PC-3 (cell line): ENCODE data around the gene FAM118B. TPM values are rescaled to one million over a fixed set of nuclear protein-coding genes. Genes with fewer than 3 reads are reported as not detected.

Experiments used
- ATAC-seq: fragments of 200-7000 bp; cut with Tn5 transposase; 2 replicates; pipeline ENCODE4 v1.9.1; 2020; ENCODE audit warnings: mild to moderate bottlenecking, moderate library complexity
- BruUV-seq: library from RNA; stranded (reverse); fragments of 400-500 nt; replicated peaks from 2 replicates; lab custom pipeline; 2021; lab: Mats Ljungman, UMichigan
- CTCF ChIA-PET: fragments of 300-600 bp; sonication (Branson Sonifier 250); formaldehyde crosslinking; loops from one replicate; lab custom pipeline; 2022; ENCODE audit warnings: antibody characterized with exemption; lab: Charles Lee
- POLR2A ChIA-PET: fragments of 300-600 bp; sonication (Branson Sonifier 250); formaldehyde crosslinking; loops from one replicate; lab custom pipeline; 2022; ENCODE audit warnings: antibody characterized with exemption; ENCODE audit not compliant: unreplicated experiment; lab: Charles Lee
- DNase-seq: peaks from one replicate; pipeline ENCODE4 v3.0.0-alpha.2; 2015
- H2AFZ ChIP-seq: fragments of 300-600 bp; sonication (generic); 2 replicates; pipeline ENCODE4 v1.6.0; 2016; ENCODE audit warnings: antibody characterized with exemption, low read length
- H3F3A ChIP-seq: fragments of 300-600 bp; sonication (generic); one replicate; pipeline ENCODE4 v1.6.0; 2017; ENCODE audit warnings: antibody characterized with exemption, low read length, control low read depth, mild to moderate bottlenecking; ENCODE audit not compliant: unreplicated experiment
- H3K27ac ChIP-seq: fragments of 300-600 bp; sonication (generic); 2 replicates; pipeline ENCODE4 v1.5.1; 2016; ENCODE audit warnings: mild to moderate bottlenecking, low read length
- H3K27me3 ChIP-seq: fragments of 300-600 bp; sonication (generic); 2 replicates; pipeline ENCODE4 v1.6.1; 2016; ENCODE audit warnings: low read length, mixed read lengths
- H3K36me3 ChIP-seq: fragments of 300-600 bp; sonication (generic); 2 replicates; pipeline ENCODE4 v1.6.1; 2016; ENCODE audit warnings: low read depth, mixed run types, low read length, mixed read lengths
- H3K4me1 ChIP-seq: fragments of 300-600 bp; sonication (generic); 2 replicates; pipeline ENCODE4 v1.5.1; 2016; ENCODE audit warnings: low read length; ENCODE audit not compliant: insufficient read depth
- H3K4me2 ChIP-seq: fragments of 300-600 bp; sonication (generic); 2 replicates; pipeline ENCODE4 v1.6.0; 2016; ENCODE audit warnings: low read length
- H3K4me3 ChIP-seq: fragments of 300-600 bp; sonication (generic); 2 replicates; pipeline ENCODE4 v1.5.1; 2016; ENCODE audit warnings: mild to moderate bottlenecking, low read length, mixed read lengths
- H3K79me2 ChIP-seq: fragments of 300-600 bp; sonication (generic); 2 replicates; pipeline ENCODE4 v1.6.1; 2017; ENCODE audit warnings: low read length, mixed read lengths
- H3K9ac ChIP-seq: fragments of 300-600 bp; sonication (generic); 2 replicates; pipeline ENCODE4 v1.6.0; 2016; ENCODE audit warnings: mild to moderate bottlenecking, low read length
- H3K9me2 ChIP-seq: fragments of 300-600 bp; sonication (generic); replicated peaks from 2 replicates; pipeline ENCODE4 v1.6.1; 2016; ENCODE audit warnings: mixed run types, low read length, mixed read lengths
- H3K9me3 ChIP-seq: fragments of 300-600 bp; sonication (generic); 2 replicates; pipeline ENCODE4 v1.6.1; 2016; ENCODE audit warnings: low read length, mixed read lengths
- H4K20me1 ChIP-seq: fragments of 300-600 bp; sonication (generic); 2 replicates; pipeline ENCODE4 v1.6.1; 2016; ENCODE audit warnings: low read length, mixed read lengths
- CTCF ChIP-seq: fragments of 300-600 bp; sonication (generic); conservative IDR thresholded peaks from 2 replicates; pipeline ENCODE4 v1.5.1; 2017; ENCODE audit warnings: antibody characterized with exemption, low read depth, mild to moderate bottlenecking, low read length
- EZH2 ChIP-seq: fragments of 300-600 bp; sonication (generic); IDR thresholded peaks from one replicate; pipeline ENCODE4 v1.6.1; 2017; ENCODE audit warnings: antibody characterized with exemption, mild to moderate bottlenecking, low read length; ENCODE audit not compliant: unreplicated experiment
- EZH2phosphoT487 ChIP-seq: fragments of 300-600 bp; sonication (generic); IDR thresholded peaks from 2 replicates; pipeline ENCODE4 v1.6.1; 2018; ENCODE audit warnings: mild to moderate bottlenecking, antibody characterized with exemption, low read length, borderline replicate concordance
- intact Hi-C: fragments of 100-400 bp; cut with micrococcal nuclease; formaldehyde crosslinking; loops from 2 replicates; pipeline ENCODE4 v1.9.0; 2023
- total RNA-seq: library from RNA; depleted of rRNA; stranded (reverse); fragments of >200 nt; gene quantifications from 2 replicates; pipeline ENCODE4 v1.2.3, GENCODE V29; 2014; rRNA removed

Gene FAM118B
- total RNA-seq, 1 experiment from 2014 or later, result 24.3 TPM

GRCh38 chr11:126310992-126311310 is 99.4 kb downstream of the FAM118B start:
- CTCF ChIA-PET, result interaction anchor here (0.5 to 1.6 kb wide), 4 partner anchors 12 to 170 kb away, joined by 3 to 25 read pairs (median 4); no protein-coding TSS in a partner anchor
- peak; percentile 2; the same call in 1 of the 2 replicates for ATAC-seq
- H3K9me3 ChIP-seq, result no peaks in the 10 kb centered on the region
- no peaks in the 10 kb centered on the region for H4K20me1 ChIP-seq
- H3K27me3 ChIP-seq, result no peaks in the 10 kb centered on the region
- peaks cover 20% of the 10 kb centered on the region for H3K79me2 ChIP-seq
- BruUV-seq, result no TSS peak
- H3K9me2 ChIP-seq, result no peaks in the 10 kb centered on the region
- H3K4me1 ChIP-seq, result peaks cover 29% of the 10 kb centered on the region
- TF ChIP-seq EZH2phosphoT487, result no peak
- TF ChIP-seq CTCF, result no peak
- no peak for TF ChIP-seq EZH2
- intact Hi-C loops, result loop anchor here (1.0 to 5.0 kb wide), 7 partner anchors 41 to 1036 kb away; no protein-coding TSS in a partner anchor
- POLR2A ChIA-PET, result no interaction called here
- H3K36me3 ChIP-seq, result peaks cover 19% of the 10 kb centered on the region
- H3F3A ChIP-seq, result no peaks in the 10 kb centered on the region
- H2AFZ ChIP-seq, result no peak overlapping the region
- H3K27ac ChIP-seq, result peak overlapping the region; percentile 23
- H3K4me2 ChIP-seq, result no peak overlapping the region
- DNase-seq, result no peak
- no peak overlapping the region for H3K4me3 ChIP-seq
- H3K9ac ChIP-seq, result 0 out of 2 replicates have a peak overlapping the region, but pooled peaks have one; percentile 30

- H3K27me3 ChIP-seq, result no peaks in the 10 kb centered on the region
- no peak for DNase-seq
- 0 out of 2 replicates have a peak overlapping the region, but pooled peaks have one; percentile 1 for H3K27ac ChIP-seq
- H3K9me2 ChIP-seq, result no peaks in the 10 kb centered on the region
- H3K36me3 ChIP-seq, result peaks cover 19% of the 10 kb centered on the region
- H3K79me2 ChIP-seq, result peaks cover 13% of the 10 kb centered on the region
- H4K20me1 ChIP-seq, result no peaks in the 10 kb centered on the region
- ATAC-seq, result no peak
- H3K9me3 ChIP-seq, result no peaks in the 10 kb centered on the region
- no peak overlapping the region for H3K4me3 ChIP-seq
- intact Hi-C loops, result loop anchor here (2.0 to 5.0 kb wide), 4 partner anchors 41 to 1036 kb away; no protein-coding TSS in a partner anchor
- no peak overlapping the region for H3K9ac ChIP-seq
- H3F3A ChIP-seq, result no peaks in the 10 kb centered on the region
- BruUV-seq, result no TSS peak
- H3K4me1 ChIP-seq, result peaks cover 29% of the 10 kb centered on the region
- TF ChIP-seq EZH2 (no peak), EZH2phosphoT487 (no peak), CTCF (no peak)
- H2AFZ ChIP-seq, result no peak overlapping the region
- ChIA-PET POLR2A (no interaction called here), CTCF (interaction anchor here (0.5 to 1.6 kb wide), 2 partner anchors 12 to 169 kb away, joined by 4 to 25 read pairs; no protein-coding TSS in a partner anchor)
- no peak overlapping the region for H3K4me2 ChIP-seq
These were observed 100.1 kb downstream of the FAM118B start for GRCh38 chr11:126311401-126312291.

Other genes starting within 250 kb of the FAM118B start
- gene CDON, start 148.9 kb upstream of the FAM118B start, total RNA-seq, result 4.4 and 10.1 TPM in 2 replicates
- gene RPUSD4, start 132 bp upstream of the FAM118B start, total RNA-seq, result 39.7 and 40.2 TPM in 2 replicates
- gene SRPRA, start 57.1 kb downstream of the FAM118B start, total RNA-seq, result 140 and 143 TPM in 2 replicates
- 55.6 and 72.0 TPM in 2 replicates for gene FOXRED1, start 57.4 kb downstream of the FAM118B start, total RNA-seq
- 8.4 and 12.1 TPM in 2 replicates for gene TIRAP, start 71.3 kb downstream of the FAM118B start, total RNA-seq
- 52.6 and 55.1 TPM in 2 replicates for gene DCPS, start 92.3 kb downstream of the FAM118B start, total RNA-seq
- gene ST3GAL4, start 143.9 kb downstream of the FAM118B start, total RNA-seq, result 126 and 148 TPM in 2 replicates